HG02798 (cell line): ENCODE measurements around the gene SULT6B1.
"Not testable (repeated sequence)": the region's sequence is repeated elsewhere in the genome, so short reads cannot be mapped to it uniquely, and the experiment has no call there.

Source experiments
- ATAC-seq: cut with Tn5 transposase; IDR thresholded peaks from one replicate; pipeline ENCODE4 v1.9.1; 2021; ENCODE audit warnings: mild to moderate bottlenecking; ENCODE audit not compliant: unreplicated experiment, poor library complexity

Gene SULT6B1, protein sequence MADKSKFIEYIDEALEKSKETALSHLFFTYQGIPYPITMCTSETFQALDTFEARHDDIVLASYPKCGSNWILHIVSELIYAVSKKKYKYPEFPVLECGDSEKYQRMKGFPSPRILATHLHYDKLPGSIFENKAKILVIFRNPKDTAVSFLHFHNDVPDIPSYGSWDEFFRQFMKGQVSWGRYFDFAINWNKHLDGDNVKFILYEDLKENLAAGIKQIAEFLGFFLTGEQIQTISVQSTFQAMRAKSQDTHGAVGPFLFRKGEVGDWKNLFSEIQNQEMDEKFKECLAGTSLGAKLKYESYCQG

GRCh38 chr2:37188570-37188969 is at the start of gene SULT6B1:
SULT6B1 (minus strand) TSS chr2:37188670; CDS start chr2:37188640, 30 bp downstream.
- no peak for ATAC-seq

GRCh38 chr2:37232131-37232933 is 43.9 kb upstream of the SULT6B1 start:
- no peak for ATAC-seq

DNA sequence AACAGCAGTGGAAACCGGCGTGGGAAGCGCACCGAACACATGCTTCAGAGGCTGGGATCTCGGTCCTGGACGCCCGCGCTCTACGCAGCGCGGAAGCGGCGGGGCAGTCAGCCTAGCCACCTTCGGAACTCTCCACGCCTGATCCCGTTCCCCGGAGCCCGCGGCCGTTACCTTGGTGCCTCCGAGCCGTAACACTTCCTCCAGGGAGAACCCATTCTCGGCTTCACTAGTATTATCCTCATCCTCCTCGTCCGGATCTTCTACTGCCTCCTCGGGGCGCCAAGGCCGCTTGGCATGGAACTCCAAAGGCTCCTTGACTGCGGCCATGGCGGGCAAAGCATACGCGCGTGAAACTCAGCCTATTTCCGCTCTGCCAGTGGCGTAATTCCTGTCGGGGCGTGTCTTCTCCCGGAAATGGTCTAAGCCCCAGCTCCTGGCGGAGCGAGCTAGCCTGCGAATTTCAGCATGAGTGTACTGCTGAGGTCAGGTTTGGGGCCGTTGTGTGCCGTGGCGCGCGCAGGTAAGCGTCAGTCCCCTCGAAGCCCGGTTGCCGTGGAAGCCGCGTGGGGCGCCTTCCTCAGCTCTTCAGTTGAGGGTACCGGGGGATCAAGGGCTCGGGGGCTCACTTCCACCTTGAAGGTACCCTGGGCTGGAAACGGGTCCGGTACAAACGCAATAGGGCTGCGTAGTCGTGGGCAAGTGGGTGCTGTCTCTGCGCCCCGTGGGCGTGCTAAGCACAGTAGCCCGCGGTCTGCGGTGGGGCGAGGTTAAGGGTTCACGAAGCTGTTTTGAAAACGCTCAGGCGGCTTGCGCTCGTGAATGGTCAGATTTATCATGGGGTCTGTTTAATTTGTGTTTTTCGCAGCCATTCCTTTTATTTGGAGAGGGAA is 43.0 kb upstream of the SULT6B1 start, which contains the start of the genes CEBPZ and NDUFAF7:
TSS of gene CEBPZ (minus strand) at position 356 of the 890 bp plus-strand sequence. CDS start at position 327, 29 bp downstream.
TSS of gene NDUFAF7 (plus strand) at position 418 of the 890 bp plus-strand sequence. CDS start at position 466, 48 bp downstream.
- peak; percentile 96 for ATAC-seq

DNA sequence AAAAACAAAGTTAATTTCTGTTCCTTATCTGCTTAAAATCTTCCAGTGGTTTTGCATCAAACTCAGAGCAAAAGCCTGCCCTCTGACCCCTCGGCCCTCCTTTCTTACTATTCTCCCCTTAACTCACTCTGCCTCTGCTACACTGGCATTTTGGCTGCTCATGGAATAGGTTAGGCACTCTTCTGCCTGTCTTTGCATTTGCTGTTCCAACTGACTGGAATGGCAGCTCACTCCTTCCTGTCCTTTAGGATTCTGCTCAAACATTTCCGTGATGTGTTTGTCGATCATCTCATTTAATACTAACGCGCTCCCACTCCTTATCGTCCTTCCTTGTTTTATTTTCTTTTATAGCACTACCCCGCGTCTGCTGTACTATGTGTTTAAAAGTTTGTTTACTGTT is 42.1 kb upstream of the SULT6B1 start:
- ATAC-seq, result no peak

DNA sequence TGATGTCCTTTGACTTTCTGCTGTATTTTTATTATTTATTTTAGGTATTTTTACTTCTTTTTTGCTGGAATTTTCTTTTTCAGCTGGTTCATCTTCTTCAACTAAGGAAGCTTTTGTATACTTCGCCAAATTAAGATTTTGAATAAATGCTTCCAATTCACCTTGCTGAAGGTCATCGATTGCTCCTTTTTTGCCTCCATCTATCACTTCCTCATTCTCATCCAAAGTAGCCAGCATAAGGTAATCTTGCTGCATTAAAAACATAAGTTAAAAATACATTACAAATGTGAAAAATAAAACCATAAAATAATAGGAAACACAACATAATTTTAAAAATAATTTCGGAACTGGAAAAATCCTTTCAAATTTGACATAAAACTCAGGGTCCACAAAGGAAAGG is 40.3 kb upstream of the SULT6B1 start:
- ATAC-seq, result no peak

- ATAC-seq, result no peak
These were observed 38.4 kb upstream of the SULT6B1 start for GRCh38 chr2:37226863-37227262.

DNA sequence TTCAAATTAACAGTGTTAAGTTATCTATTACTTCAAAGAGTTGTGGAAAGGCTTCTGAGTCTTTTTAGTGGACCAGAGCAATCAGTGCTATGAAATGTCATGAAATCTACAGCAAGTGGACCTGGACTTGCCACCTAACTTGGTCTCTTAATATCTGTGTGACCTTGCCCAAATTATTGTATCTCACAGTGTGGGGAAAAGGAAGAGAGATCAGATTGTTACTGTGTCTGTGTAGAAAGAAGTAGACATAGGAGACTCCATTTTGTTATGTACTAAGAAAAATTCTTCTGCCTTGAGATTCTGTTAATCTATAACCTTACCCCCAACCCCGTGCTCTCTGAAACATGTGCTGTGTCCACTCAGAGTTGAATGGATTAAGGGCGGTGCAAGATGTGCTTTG is 36.7 kb upstream of the SULT6B1 start:
- ATAC-seq, result not testable (repeated sequence)

DNA sequence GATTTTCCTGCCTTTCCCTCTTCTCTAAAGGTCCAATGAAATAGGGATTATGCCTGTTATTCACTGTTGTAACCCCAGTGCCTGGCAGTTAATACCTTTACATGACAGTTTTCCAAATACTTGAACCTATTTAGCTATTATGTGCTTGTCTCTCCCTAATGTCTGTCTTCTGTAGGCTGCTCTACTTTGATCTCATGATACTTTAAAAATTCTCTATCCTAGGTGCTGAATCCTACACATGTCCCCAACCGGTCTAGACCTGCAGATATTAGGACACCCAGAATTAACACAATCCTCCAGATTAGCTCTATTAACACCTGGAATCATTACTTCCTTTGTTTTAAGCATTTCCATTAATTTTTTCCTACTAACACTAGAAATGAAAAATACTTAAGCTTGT is 35.6 kb upstream of the SULT6B1 start:
- no peak for ATAC-seq

GRCh38 chr2:37223131-37223530 is 34.7 kb upstream of the SULT6B1 start:
- no peak for ATAC-seq

DNA sequence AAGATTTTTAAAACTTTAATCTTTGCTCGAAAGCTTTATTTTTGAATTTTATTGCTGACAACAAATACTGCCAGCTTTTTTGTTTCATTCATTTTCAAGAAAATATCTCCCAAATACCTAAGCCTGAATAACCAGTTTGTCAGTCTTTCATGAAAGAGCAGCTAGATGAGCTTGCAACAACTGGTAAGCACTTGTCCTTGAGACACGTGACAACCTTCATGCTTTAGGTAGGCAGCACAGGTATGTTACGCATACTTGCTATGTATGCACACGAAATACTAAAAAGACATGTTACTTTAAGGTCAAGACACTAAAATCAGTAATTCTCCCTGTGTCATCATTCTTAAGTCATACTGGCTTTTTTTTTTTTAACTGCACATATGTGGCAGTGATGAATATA is 30.6 kb upstream of the SULT6B1 start:
- no peak for ATAC-seq

- no peak for ATAC-seq
These were observed 26.8 kb upstream of the SULT6B1 start for GRCh38 chr2:37215250-37215649.

GRCh38 chr2:37211939-37212338 is 23.5 kb upstream of the SULT6B1 start:
- ATAC-seq, result no peak

DNA sequence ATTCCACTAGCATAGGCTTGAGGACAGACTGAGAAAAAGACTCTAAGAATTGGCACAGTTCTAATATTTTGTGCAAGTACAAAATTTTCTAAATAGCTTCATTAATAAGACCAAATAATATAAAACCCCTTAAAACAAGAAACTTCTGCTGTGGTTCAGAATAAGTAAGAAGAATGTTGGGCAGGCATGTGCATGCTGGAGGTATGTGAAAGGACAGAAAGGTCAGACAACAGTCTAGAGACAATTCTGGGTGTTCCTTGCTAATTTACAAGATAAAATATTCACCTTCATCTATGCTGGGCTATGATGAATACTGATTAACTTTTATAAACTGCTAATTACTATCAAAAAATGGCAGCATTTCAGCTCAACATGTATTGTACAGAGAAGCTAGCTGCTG is 22.7 kb upstream of the SULT6B1 start:
- ATAC-seq, result no peak

- ATAC-seq, result not testable (repeated sequence)
These were observed 18.3 kb upstream of the SULT6B1 start for GRCh38 chr2:37206760-37207159.

DNA sequence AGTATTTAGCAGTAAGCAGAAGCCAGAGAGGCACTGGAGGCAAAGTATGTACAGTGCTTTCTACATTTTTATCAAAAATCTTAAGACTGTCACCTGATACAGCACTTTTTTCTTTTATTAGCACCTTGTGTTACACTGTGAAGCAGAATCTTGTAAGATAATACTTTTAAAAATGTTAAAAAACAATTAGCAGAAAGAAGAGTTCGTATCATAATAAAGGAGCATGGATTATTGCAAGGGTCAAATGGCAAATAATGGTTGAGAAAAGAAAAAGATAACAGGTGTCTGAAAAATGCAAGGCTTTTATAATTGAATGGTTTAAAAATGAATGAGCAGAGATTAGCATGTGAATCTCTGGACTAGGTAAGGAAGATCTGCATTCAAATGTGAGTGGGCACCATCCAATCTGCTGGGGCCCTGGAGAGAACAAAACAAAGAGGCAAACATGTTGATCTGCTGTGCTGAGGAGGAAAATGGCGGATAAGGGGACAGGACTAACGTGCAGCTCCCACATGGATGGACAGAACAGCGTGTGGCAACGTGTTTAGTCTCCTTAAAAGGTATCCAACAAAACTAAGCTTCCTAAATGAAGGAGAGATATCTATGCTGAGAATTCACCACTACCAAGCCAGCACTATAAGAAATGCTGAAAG is 17.3 kb upstream of the SULT6B1 start:
- ATAC-seq, result no peak

DNA sequence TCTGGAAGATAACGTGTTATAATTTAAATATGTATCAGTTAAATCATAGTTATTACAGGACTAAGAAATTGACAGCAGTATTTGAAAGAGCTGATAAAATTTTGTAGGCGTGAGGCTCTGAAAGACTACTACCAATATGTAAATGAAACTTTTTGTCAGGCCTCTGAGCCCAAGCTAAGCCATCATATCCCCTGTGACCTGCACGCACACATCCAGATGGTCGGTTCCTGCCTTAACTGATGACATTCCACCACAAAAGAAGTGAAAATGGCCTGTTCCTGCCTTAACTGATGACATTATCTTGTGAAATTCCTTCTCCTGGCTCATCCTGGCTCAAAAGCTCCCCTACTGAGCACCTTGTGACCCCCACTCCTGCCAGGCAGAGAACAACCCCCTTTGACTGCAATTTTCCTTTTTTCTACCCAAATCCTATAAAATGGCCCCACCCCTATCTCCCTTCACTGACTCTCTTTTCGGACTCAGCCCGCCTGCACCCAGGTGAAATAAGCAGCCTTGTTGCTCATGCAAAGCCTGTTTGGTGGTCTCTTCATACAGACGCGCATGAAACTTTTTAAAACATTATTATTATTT is 16.7 kb upstream of the SULT6B1 start:
- not testable (repeated sequence) for ATAC-seq

DNA sequence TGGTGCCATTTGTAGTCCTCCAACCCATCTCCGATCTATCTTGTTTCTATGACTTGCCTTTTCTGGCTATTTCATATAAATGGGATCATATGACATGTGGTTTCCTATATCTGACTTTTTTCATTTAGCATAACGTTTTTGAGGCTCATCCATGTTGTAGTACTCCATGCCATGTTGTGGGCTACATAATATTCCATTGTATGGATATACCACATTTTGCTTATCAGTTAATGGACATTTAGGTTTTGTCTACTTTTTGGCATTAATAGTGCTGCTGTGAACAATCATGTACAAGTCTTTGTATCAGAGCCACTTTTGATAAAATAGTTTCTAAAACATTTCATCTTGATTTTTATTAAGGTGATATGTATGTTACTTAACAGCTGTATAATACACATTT is 15.2 kb upstream of the SULT6B1 start:
- no peak for ATAC-seq

DNA sequence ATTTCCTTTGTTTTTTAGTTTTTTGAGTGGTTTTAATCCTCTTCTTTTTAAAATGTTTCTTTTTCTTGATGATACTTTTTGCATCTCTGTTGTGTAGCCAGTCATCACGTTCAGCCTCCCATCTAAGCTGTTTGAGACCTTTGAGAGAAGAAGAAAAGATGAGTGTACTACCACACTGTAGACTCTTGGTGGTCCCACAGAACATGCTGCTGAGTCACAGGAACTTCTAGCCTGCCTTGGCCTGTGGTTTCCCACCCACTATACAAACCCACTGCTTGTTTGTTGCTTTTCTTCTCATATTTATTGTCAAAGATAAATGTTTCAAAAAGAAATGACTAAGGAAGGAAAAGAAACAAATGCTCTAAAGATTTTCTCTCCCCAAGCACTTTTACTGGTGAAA is 13.3 kb upstream of the SULT6B1 start:
- ATAC-seq, result no peak

DNA sequence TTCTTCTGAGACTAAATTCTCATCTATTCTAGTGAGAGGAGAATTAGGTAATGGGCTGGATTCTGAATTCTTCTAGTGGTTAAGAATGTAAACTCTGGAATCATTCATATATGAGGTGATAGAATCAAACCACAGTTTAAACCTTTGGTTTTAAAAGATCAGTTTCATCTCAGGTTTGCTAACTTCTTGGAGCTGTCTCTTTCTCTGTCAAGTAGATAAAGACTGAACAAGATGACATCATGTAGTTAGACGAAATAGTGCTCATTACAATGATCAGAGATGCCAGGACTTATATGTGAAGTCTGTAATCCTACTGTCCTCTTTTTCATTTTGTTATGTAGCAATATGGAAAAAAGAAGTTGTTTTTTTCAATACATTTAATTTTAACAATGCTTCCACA is 12.7 kb upstream of the SULT6B1 start:
- no peak for ATAC-seq

- ATAC-seq, result no peak
These were observed 10.2 kb upstream of the SULT6B1 start for GRCh38 chr2:37198681-37199065.
